ENCODE data around the gene CNOT11. TPM values are rescaled to one million over a fixed set of nuclear protein-coding genes. Genes with fewer than 3 reads are reported as not detected.

CNOT11 gene
- total RNA-seq, 1 experiment from 2014 or later: 57.8 TPM

- TF ChIP-seq POLR2A (IDR thresholded peaks at IDR 0.05; ENCODE audit: borderline replicate concordance, extremely low read depth, insufficient read depth, insufficient read length) (no peak), TCF7L2 (IDR thresholded peaks at IDR 0.05; ENCODE audit: borderline replicate concordance, extremely low read depth, insufficient read depth, insufficient read length) (no peak), ZFX (IDR thresholded peaks at IDR 0.05) (no peak), YY1 (IDR thresholded peaks at IDR 0.05; ENCODE audit: extremely low read depth, insufficient replicate concordance, low read depth, low read length) (no peak), CBX3 (IDR thresholded peaks at IDR 0.05; ENCODE audit: low read depth) (no peak), EZH2phosphoT487 (IDR thresholded peaks at IDR 0.05; ENCODE audit: borderline replicate concordance) (no peak), RAD21 (IDR thresholded peaks at IDR 0.05; ENCODE audit: low read depth) (no peak), EGR1 (IDR thresholded peaks at IDR 0.05; ENCODE audit: low read depth) (no peak), CEBPB (IDR thresholded peaks at IDR 0.05; ENCODE audit: low read depth) (no peak), ZNF274 (IDR thresholded peaks at IDR 0.05; ENCODE audit: low read depth, low read length) (no peak), ELF1 (IDR thresholded peaks at IDR 0.05; ENCODE audit: borderline replicate concordance, low read depth) (no peak), SRF (IDR thresholded peaks at IDR 0.05; ENCODE audit: low read depth) (no peak), EZH2 (IDR thresholded peaks at IDR 0.05) (no peak), CTCF (IDR thresholded peaks at IDR 0.05 in 2 of 3, conservative IDR thresholded peaks at IDR 0.05 in 1 of 3; ENCODE audit: borderline replicate concordance in 1 of 3, insufficient read depth in 1 of 3, low read depth in 2 of 3, low read length in 2 of 3) (no peak), ZBTB33 (IDR thresholded peaks at IDR 0.05; ENCODE audit: extremely low read depth, insufficient replicate concordance, low read length) (no peak), SIN3A (IDR thresholded peaks at IDR 0.05; ENCODE audit: low read depth) (no peak)
- Histone ChIP-seq H3K4me1 (ENCODE audit: control insufficient read depth in 1 of 2, insufficient read depth in 2 of 2, low read length in 2 of 2) (no peaks in the 10 kb centered on the region), H3K36me3 (ENCODE audit: control insufficient read depth in 1 of 2, insufficient read depth in 2 of 2, low read length in 2 of 2) (peaks cover 20 to 28% of the 10 kb centered on the region in 2 experiments; a peak in 3 of 4 replicates), H3K79me2 (ENCODE audit: insufficient read depth, low read length) (peaks cover 47% of the 10 kb centered on the region), H3K9ac (ENCODE audit: low read length) (no peak overlapping the region), H3K9me3 (ENCODE audit: control insufficient read depth in 1 of 2, insufficient read depth in 1 of 2, low read depth in 1 of 2, low read length in 2 of 2) (no peaks in the 10 kb centered on the region), H2AFZ (ENCODE audit: low read depth, low read length, poor library complexity, severe bottlenecking) (no peak overlapping the region), H4K20me1 (ENCODE audit: insufficient read depth) (no peaks in the 10 kb centered on the region), H3K9me2 (ENCODE audit: insufficient read depth) (no peaks in the 10 kb centered on the region), H3K27ac (ENCODE audit: low read depth, low read length) (no peak overlapping the region), H3K27me3 (ENCODE audit: insufficient read depth, low read length) (no peaks in the 10 kb centered on the region), H3K4me2 (ENCODE audit: low read length) (no peak overlapping the region), H3K4me3 (replicated peaks in 1 of 2; ENCODE audit: low read depth in 1 of 2, low read length in 2 of 2) (no peak overlapping the region)
- POLR2A ChIA-PET: no interaction called here
- BruUV-seq (replicated peaks): no TSS peak
- RAD21 ChIA-PET (ENCODE audit: low non-redundant PET in 1 of 2, low total read pairs in 2 of 2, uncharacterized antibody in 2 of 2, unreplicated experiment in 2 of 2): no interaction called here
- no peak for ATAC-seq
- DNase-seq (ENCODE audit: low read depth, low spot score): no peak
- intact Hi-C loops (cut with micrococcal nuclease): no loop called here
- CTCF ChIA-PET: no interaction called here
Observed at GRCh38 chr2:101290711-101291110, 38.0 kb downstream of the CNOT11 start.

Data from HCT116 (cell line).